NCI-H2196 (cell line): ENCODE measurements around the gene KRTAP2-3.
"Not testable (repeated sequence)": the region's sequence is repeated elsewhere in the genome, so short reads cannot be mapped to it uniquely, and the experiment has no call there.

Source experiments
- DNase-seq: peaks from one replicate; lab custom pipeline; 2025; ENCODE audit not compliant: unreplicated experiment; lab: John Stamatoyannopoulos, UW

The KRTAP2-3 gene

GRCh38 chr17:41069031-41069430, 9.1 kb upstream of the KRTAP2-3 start:
- DNase-seq: no peak

- no peak for DNase-seq
Observed at GRCh38 chr17:41067281-41067680, 7.4 kb upstream of the KRTAP2-3 start.

- no peak for DNase-seq
Observed at GRCh38 chr17:41065829-41066624, 6.1 kb upstream of the KRTAP2-3 start, which contains the start of gene KRTAP2-4. KRTAP2-4 (minus strand) TSS chr17:41065879; CDS start chr17:41065845, 34 bp downstream.

GRCh38 chr17:41065016-41065689, 5.2 kb upstream of the KRTAP2-3 start:
- DNase-seq: not testable (repeated sequence)

GRCh38 chr17:41064301-41064700, 4.4 kb upstream of the KRTAP2-3 start:
- no peak for DNase-seq

GRCh38 chr17:41063449-41063848, 3.5 kb upstream of the KRTAP2-3 start:
- DNase-seq: no peak

GRCh38 chr17:41061964-41062363, 2.0 kb upstream of the KRTAP2-3 start:
- DNase-seq: no peak

- not testable (repeated sequence) for DNase-seq
Observed at GRCh38 chr17:41059276-41060051, 450 bp downstream of the KRTAP2-3 start.

- no peak for DNase-seq
Observed at GRCh38 chr17:41058741-41059140, 1.2 kb downstream of the KRTAP2-3 start.

- no peak for DNase-seq
Observed at GRCh38 chr17:41057547-41057946, 2.4 kb downstream of the KRTAP2-3 start.

GRCh38 chr17:41055130-41055529, 4.8 kb downstream of the KRTAP2-3 start, which contains the start of gene KRTAP2-2:
KRTAP2-2 (minus strand) TSS chr17:41055230; CDS start chr17:41055211, 19 bp downstream.
- not testable (repeated sequence) for DNase-seq

GRCh38 chr17:41054556-41054955, 5.4 kb downstream of the KRTAP2-3 start:
- DNase-seq: not testable (repeated sequence)

- no peak for DNase-seq
Observed at GRCh38 chr17:41054025-41054424, 5.9 kb downstream of the KRTAP2-3 start.

GRCh38 chr17:41052566-41052965, 7.3 kb downstream of the KRTAP2-3 start:
- DNase-seq: no peak

GRCh38 chr17:41049110-41049509, 10.8 kb downstream of the KRTAP2-3 start:
- DNase-seq: no peak

- no peak for DNase-seq
Observed at GRCh38 chr17:41048441-41048840, 11.5 kb downstream of the KRTAP2-3 start.

GRCh38 chr17:41046735-41047465, 13.0 kb downstream of the KRTAP2-3 start, which contains the start of gene KRTAP2-1:
KRTAP2-1 (minus strand) TSS chr17:41047316; CDS start chr17:41047267, 49 bp downstream.
- DNase-seq: not testable (repeated sequence)

GRCh38 chr17:41042953-41043352, 17.0 kb downstream of the KRTAP2-3 start:
- no peak for DNase-seq

GRCh38 chr17:41040783-41041571, 18.9 kb downstream of the KRTAP2-3 start, which contains the start of gene KRTAP1-1:
KRTAP1-1 (minus strand) TSS chr17:41041450; CDS start chr17:41041397, 53 bp downstream.
- peak; percentile 38 for DNase-seq
